GM12865 (cell line): ENCODE measurements around the gene PIP5K1C.

Experiments used
- DNase-seq: peaks from one replicate; pipeline ENCODE4 v3.0.0; 2010; ENCODE audit warnings: low read depth
- H3K4me3 ChIP-seq: 2 replicates; pipeline ENCODE4 v1.5.1; 2011; ENCODE audit warnings: mild to moderate bottlenecking, low read depth, low read length, control low read depth
- CTCF ChIP-seq: IDR thresholded peaks from 2 replicates; pipeline ENCODE4 v1.5.1; 2011; ENCODE audit warnings: low read length, control low read depth, low read depth, inconsistent platforms; ENCODE audit not compliant: insufficient read depth; ENCODE audit errors: missing control alignments

The PIP5K1C gene

GRCh38 chr19:3708207-3708931, 8.1 kb upstream of the PIP5K1C start, which contains the start of gene TJP3:
TJP3 (plus strand) TSS chr19:3708384; CDS start chr19:3728433, 20,049 bp downstream.
- DNase-seq = no peak
- TF ChIP-seq CTCF = no peak
- no peak within 1 kb of the TSS for H3K4me3 ChIP-seq

- no peak for DNase-seq
- TF ChIP-seq CTCF = no peak
- no peak overlapping the region for H3K4me3 ChIP-seq
These were observed 7.6 kb upstream of the PIP5K1C start for GRCh38 chr19:3707868-3708206.

- TF ChIP-seq CTCF = no peak
- DNase-seq = no peak
- no peak overlapping the region for H3K4me3 ChIP-seq
These were observed 932 bp upstream of the PIP5K1C start for GRCh38 chr19:3701200-3701599.

- no peak for TF ChIP-seq CTCF
- peak overlapping the region; percentile 86 for H3K4me3 ChIP-seq
- no peak for DNase-seq
These were observed 477 bp downstream of the PIP5K1C start for GRCh38 chr19:3699741-3700241.

GRCh38 chr19:3698974-3699740, 1.1 kb downstream of the PIP5K1C start:
- no peak for TF ChIP-seq CTCF
- H3K4me3 ChIP-seq = peak overlapping the region; percentile 86
- peak; percentile 65 for DNase-seq

- TF ChIP-seq CTCF = no peak
- peak overlapping the region; percentile 14 for H3K4me3 ChIP-seq
- DNase-seq = peak; percentile 57
These were observed 1.8 kb downstream of the PIP5K1C start for GRCh38 chr19:3698386-3698950.
